SK-N-MC (cell line): ENCODE data around the gene GPC6.
A peak's percentile ranks its signal among the peaks of the same experiment; 100 is the strongest.

ENCODE experiments used
- DNase-seq: peaks from one replicate; pipeline ENCODE4 v3.0.0-alpha.2; 2011; ENCODE audit warnings: low read depth, low spot score
- H3K27ac ChIP-seq: fragments of 200-600 bp; sonication (generic); 2 replicates; pipeline ENCODE4 v1.5.1; 2016; ENCODE audit warnings: mixed run types
- H3K36me3 ChIP-seq: fragments of 200-600 bp; sonication (generic); 2 replicates; pipeline ENCODE4 v1.6.1; 2017; ENCODE audit warnings: antibody characterized with exemption, low read length, mixed read lengths; ENCODE audit not compliant: insufficient read depth
- H3K4me3 ChIP-seq: fragments of 200-600 bp; sonication (generic); 2 replicates; pipeline ENCODE4 v1.5.1; 2016
- H3K9ac ChIP-seq: fragments of 200-600 bp; sonication (generic); 2 replicates; pipeline ENCODE4 v1.8.0; 2017; ENCODE audit warnings: mixed run types, mixed read lengths; ENCODE audit not compliant: insufficient read length
- H3K9me3 ChIP-seq: fragments of 200-600 bp; sonication (generic); 2 replicates; pipeline ENCODE4 v1.6.1; 2017; ENCODE audit warnings: low read depth, mild to moderate bottlenecking, antibody characterized with exemption, low read length, moderate library complexity, mixed read lengths
- EZH2 ChIP-seq: fragments of 200-600 bp; sonication (generic); IDR thresholded peaks from one replicate; pipeline ENCODE4 v1.6.1; 2017; ENCODE audit warnings: antibody characterized with exemption
- FOXP2 ChIP-seq: optimal IDR thresholded peaks from 2 replicates; pipeline ENCODE3; 2011; ENCODE audit warnings: mild to moderate bottlenecking, moderate library complexity; ENCODE audit not compliant: insufficient read depth; ENCODE audit errors: extremely low read length, control extremely low read depth
- POLR2AphosphoS5 ChIP-seq: IDR thresholded peaks from 2 replicates; pipeline ENCODE4 v1.6.1; 2012; ENCODE audit warnings: mild to moderate bottlenecking, low read depth, low read length, borderline replicate concordance

The GPC6 gene

DNA sequence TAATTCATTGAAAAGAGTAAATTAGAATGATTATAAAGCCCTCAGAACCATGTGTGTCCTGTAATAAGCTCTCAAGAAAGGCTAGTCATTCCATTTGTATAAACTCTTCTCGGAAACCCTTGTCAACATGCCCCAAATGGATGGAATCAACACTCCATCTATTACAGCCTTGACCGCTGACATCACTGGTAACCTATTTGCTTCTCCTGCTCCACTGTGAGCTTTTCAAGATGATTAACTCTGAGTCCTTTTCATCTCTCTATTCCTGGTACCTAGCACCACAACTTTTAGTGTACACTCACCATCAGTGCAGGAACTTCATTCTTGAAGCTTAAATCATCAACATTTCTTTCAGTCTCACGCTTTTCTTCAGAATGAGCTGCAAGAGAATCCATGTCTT lies 640.9 kb downstream of the GPC6 start:
- H3K27ac ChIP-seq = no peak overlapping the region
- TF ChIP-seq FOXP2 (no peak), POLR2AphosphoS5 (no peak), EZH2 (no peak)

DNA sequence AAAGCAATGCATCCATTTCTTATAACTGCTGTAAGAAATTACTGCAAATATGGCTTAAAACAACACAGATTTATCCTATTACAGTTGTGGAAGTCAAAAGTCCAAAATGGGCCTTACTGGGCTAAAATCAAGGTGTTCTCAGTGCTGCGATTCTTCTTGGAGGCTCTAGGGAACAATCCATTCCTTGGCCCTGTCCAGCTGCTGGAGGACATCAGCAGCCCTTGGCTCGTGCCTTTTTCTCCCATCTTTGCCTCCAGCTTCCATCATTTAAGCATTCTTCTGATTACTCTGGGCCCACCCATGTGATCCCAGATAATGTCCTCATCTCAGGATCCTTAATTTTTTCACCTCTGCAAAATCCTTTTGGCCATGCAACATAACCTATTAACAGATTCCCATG lies 645.8 kb downstream of the GPC6 start:
- Histone ChIP-seq H3K36me3 (no peaks in the 10 kb centered on the region), H3K9ac (no peak overlapping the region), H3K27ac (no peak overlapping the region), H3K4me3 (no peak overlapping the region), H3K9me3 (no peaks in the 10 kb centered on the region)
- no peak for DNase-seq
- TF ChIP-seq POLR2AphosphoS5 (no peak), EZH2 (no peak), FOXP2 (no peak)

More for the DNA sequence above, 640.9 kb downstream of the GPC6 start:
- no peak for DNase-seq
- no peak overlapping the region for H3K9ac ChIP-seq
- H3K36me3 ChIP-seq = no peaks in the 10 kb centered on the region
- H3K4me3 ChIP-seq = no peak overlapping the region
- H3K9me3 ChIP-seq = no peaks in the 10 kb centered on the region

DNA sequence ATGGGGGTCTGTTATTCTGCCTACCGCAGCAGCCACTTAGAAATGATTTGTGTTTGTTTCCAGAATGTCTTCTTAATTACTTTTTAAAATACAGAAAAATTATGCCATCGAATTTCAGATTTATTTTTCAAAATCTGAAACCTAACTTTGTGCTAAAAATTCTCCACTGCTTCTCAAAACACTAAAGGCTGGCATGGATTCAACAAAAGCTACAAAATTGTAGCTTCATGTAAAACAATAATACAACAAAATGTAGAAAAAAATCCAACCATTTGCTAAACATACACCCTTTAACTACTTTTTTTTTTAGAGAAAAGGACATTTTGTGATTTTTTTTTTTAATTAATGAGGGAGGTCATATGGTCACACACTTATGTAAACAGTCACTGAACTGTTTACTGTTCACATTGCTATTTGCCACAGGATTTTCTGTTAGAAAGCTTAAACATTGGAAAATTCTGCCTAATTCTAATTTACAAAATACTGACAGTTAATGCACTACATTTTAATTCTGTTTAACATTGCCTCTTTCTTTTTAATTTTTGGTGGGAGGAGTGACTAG lies 646.3 kb downstream of the GPC6 start:
- H3K9me3 ChIP-seq = no peaks in the 10 kb centered on the region
- no peaks in the 10 kb centered on the region for H3K36me3 ChIP-seq
- no peak overlapping the region for H3K9ac ChIP-seq
- no peak overlapping the region for H3K4me3 ChIP-seq
- H3K27ac ChIP-seq = no peak overlapping the region
- TF ChIP-seq EZH2 (no peak), FOXP2 (no peak), POLR2AphosphoS5 (no peak)
- DNase-seq = no peak

DNA sequence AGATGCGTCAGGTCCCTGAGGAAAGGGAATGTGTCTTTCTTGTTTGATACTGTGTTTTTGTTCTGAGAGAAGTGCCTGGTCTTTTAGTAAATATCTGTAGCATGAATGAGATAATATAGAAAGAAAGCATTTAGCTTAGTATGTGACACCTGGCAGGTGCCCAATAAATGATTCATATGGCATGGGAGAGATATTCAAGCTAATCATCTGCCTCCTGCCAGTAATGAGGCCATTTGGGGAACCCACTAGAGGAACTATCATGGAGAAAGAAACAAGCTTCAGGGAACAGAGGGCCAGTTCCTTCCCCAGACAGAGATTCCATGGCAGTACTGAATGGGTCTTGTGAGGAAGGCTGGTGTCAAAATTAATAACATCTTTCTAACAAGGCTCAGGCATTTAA lies 648.9 kb downstream of the GPC6 start:
- no peak overlapping the region for H3K9ac ChIP-seq
- H3K27ac ChIP-seq = no peak overlapping the region
- no peak for DNase-seq
- H3K4me3 ChIP-seq = no peak overlapping the region
- no peaks in the 10 kb centered on the region for H3K9me3 ChIP-seq
- H3K36me3 ChIP-seq = no peaks in the 10 kb centered on the region
- TF ChIP-seq EZH2 (no peak), FOXP2 (no peak), POLR2AphosphoS5 (no peak)

DNA sequence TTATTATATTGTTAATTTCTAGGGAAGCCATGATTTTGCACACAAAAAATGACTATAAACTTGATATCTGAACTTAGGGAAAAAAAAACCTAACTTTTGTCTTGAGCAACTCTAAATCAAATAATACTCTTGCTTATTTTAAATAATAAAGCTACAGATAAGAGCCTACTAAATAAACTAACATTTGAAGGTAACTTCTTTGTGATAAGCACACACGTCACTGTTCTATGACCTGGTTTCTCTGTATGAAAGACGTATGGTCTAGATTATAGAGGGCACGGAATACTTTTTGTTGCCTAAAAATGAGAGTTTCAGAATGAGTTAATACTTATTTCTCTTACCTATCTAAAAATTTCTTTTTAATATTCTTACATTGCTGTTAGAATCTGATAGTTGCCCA lies 649.6 kb downstream of the GPC6 start:
- no peak for DNase-seq
- H3K27ac ChIP-seq = no peak overlapping the region
- no peak overlapping the region for H3K9ac ChIP-seq
- H3K36me3 ChIP-seq = no peaks in the 10 kb centered on the region
- H3K4me3 ChIP-seq = no peak overlapping the region
- no peaks in the 10 kb centered on the region for H3K9me3 ChIP-seq
- no peak for TF ChIP-seq FOXP2
- no peak for TF ChIP-seq EZH2
- TF ChIP-seq POLR2AphosphoS5 = no peak

DNA sequence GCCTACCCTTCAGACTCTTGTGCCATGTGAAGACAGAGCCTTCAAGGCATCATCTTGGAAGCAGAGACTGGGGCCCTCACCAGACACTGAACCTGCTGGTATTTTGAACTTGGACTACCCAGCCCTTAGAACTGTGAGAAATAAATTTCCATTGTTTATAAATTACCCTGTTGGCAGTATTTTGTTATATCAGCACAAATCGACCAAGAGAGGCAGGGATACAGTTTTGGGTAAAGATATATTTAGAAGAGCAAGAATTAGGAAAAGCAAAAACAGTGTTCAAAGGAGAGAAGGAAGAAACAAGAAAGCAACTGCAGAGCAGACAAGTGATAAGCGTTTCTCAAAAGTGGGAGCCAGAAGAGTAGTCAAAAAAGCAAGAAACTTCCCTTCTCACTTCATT lies 652.1 kb downstream of the GPC6 start:
- no peak for DNase-seq
- H3K9me3 ChIP-seq = no peaks in the 10 kb centered on the region
- no peak for TF ChIP-seq EZH2
- TF ChIP-seq POLR2AphosphoS5 = no peak
- no peak for TF ChIP-seq FOXP2
- no peak overlapping the region for H3K9ac ChIP-seq
- H3K27ac ChIP-seq = no peak overlapping the region
- no peaks in the 10 kb centered on the region for H3K36me3 ChIP-seq
- H3K4me3 ChIP-seq = no peak overlapping the region

DNA sequence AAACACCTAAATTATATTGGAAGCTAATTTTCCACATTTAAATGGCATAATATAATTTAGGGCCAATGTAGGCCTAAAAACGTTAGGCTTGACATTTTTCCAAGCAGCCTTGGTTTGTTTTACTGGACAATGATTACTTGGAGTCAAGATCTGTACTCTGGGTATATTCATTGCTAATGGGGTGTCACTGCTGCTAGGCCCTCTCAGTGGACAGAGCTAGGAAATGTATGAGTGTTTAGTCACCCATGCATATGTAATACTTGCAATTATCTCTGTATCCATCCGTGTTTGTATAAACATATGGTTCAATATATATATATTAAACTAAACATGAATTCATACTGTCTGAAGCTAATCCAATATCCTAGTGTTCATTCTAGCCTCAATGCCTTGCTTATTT lies 654.8 kb downstream of the GPC6 start:
- Histone ChIP-seq H3K9ac (no peak overlapping the region), H3K9me3 (no peaks in the 10 kb centered on the region), H3K36me3 (no peaks in the 10 kb centered on the region), H3K4me3 (no peak overlapping the region), H3K27ac (0 out of 2 replicates have a peak overlapping the region, but pooled peaks have one; percentile 13)
- TF ChIP-seq POLR2AphosphoS5 (no peak), FOXP2 (no peak), EZH2 (no peak)
- no peak for DNase-seq

DNA sequence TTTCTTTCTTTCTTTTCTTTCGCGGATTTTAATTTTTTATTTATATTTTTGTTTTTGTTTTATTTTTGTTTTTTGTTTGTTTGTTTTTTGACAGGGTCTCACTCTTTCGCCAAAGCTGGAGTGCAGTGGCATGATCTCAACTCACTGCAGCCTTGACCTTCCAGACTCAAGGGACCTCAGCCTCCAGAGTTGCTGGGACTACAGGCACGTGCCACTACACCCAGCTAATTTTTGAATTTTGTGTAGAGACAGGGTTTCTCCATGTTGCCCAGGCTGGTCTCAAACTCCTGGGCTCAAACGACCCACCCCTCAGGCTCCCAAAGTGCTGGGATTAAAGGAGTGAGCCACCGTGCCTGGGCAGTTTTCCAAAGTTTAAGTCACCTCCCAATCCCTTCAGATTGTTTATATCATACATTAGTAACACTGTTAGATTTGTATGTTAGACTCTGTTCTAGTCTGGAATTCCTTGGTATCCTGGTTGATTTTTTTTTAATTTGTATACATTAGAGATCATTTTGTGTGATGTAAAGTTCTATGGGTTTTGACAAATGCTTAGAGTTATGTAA lies 655.6 kb downstream of the GPC6 start:
- TF ChIP-seq FOXP2 = no peak
- TF ChIP-seq EZH2 = no peak
- no peak for TF ChIP-seq POLR2AphosphoS5
- no peak overlapping the region for H3K9ac ChIP-seq
- no peaks in the 10 kb centered on the region for H3K9me3 ChIP-seq
- DNase-seq = no peak
- H3K4me3 ChIP-seq = no peak overlapping the region
- H3K27ac ChIP-seq = no peak overlapping the region
- H3K36me3 ChIP-seq = no peaks in the 10 kb centered on the region

DNA sequence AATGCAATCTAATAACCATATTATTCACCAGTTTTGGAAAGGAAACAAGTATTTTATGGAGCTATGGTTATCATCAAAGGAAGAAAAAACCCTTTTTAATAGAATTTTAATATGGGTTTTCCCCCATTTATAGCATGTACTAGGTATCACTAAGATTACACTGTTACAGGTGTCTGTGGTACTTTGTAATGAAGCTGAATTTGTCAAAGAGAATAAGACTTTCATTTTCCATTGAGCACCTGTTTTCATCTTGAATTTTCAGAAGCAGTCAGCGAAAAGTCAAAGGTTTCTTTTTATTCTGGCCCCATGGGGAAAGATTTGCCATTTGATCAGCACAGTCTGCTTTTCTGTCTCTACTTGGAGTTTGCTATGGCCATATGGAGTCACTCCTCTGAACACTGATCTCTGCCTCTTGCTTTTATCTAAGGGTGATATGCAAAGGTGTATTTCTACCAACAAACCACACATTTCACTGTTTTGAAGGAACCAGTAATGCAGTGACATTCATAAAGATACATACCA lies 662.9 kb downstream of the GPC6 start:
- Histone ChIP-seq H3K9ac (no peak overlapping the region), H3K4me3 (no peak overlapping the region), H3K36me3 (no peaks in the 10 kb centered on the region), H3K27ac (no peak overlapping the region), H3K9me3 (no peaks in the 10 kb centered on the region)
- no peak for DNase-seq
- no peak for TF ChIP-seq POLR2AphosphoS5
- no peak for TF ChIP-seq FOXP2
- TF ChIP-seq EZH2 = no peak
